ENCODE measurements around the gene CEP55.
"Not testable (repeated sequence)": the region's sequence is repeated elsewhere in the genome, so short reads cannot be mapped to it uniquely, and the experiment has no call there.

CEP55 gene

DNA sequence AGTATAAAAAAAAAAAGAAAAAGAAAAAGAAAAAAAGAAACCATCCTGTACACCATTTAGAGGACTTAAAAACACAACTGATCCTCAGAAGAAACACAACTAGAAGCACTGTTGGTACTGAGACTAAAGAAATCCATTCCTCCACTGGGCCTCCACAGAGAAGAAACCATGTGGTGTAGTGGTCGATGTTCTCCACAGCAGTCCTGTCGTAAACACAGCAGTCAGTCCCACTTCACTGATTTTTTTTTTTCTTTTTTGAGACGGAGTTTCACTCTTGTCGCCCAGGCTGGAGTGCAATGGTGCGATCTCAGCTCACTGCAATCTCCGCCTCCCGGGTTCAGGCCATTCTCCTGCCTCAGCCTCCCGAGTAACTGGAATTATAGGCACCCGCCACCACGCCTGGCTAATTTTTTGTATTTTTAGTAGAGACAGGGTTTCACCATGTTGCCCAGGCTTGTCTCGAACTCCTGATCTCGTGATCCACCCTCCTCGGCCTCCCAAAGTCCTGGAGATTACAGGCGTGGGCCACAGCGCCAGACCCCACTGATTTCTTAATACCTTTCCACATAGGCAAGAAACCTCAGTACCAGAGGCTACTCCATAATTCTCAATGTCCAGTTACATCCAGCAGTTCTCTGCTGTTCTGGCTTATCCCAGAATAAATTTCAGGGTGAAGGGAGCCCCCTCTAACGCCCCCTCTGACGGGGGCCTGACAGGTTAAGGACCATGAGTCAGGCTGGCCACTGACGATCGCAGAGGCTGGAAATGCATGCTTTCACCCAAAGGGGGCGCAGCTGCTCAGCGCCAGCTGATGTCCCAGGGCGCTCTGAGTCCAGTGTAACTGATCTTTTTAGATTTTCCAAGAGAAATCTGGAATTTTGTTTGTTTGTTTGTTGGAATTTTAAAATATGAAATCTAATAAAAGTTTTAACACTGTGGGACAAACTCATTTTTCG is 45.3 kb downstream of the CEP55 start:
- H3K9ac ChIP-seq (ENCODE audit: low read length in 5 of 5): peak overlapping the region in 1 of 5 donors; percentile 74
- peak overlapping the region; percentile 55 for H3K27ac ChIP-seq (ENCODE audit: low read depth, low read length)
- peak overlapping the region; percentile 51 to 79 (median 58) for H3K4me3 ChIP-seq (ENCODE audit: low read depth in 1 of 5, low read length in 5 of 5)
- no peaks in the 10 kb centered on the region for H3K36me3 ChIP-seq (ENCODE audit: control insufficient read depth in 5 of 5, insufficient read depth in 5 of 5, low read length in 5 of 5)
- H3K4me1 ChIP-seq (ENCODE audit: control insufficient read depth in 5 of 5, insufficient read depth in 5 of 5, low read length in 5 of 5): peaks cover 0 to 9% (median 7%) of the 10 kb centered on the region in 5 donors
- no peaks in the 10 kb centered on the region for H3K27me3 ChIP-seq (ENCODE audit: control insufficient read depth in 5 of 5, insufficient read depth in 4 of 5, low read length in 5 of 5)
- no peaks in the 10 kb centered on the region for H3K9me3 ChIP-seq (ENCODE audit: control insufficient read depth in 5 of 5, low read length in 5 of 5)

- Histone ChIP-seq H3K9me3 (ENCODE audit: control insufficient read depth in 5 of 5, low read length in 5 of 5) (no peaks in the 10 kb centered on the region), H3K27me3 (ENCODE audit: control insufficient read depth in 5 of 5, insufficient read depth in 4 of 5, low read length in 5 of 5) (no peaks in the 10 kb centered on the region), H3K9ac (ENCODE audit: low read length in 5 of 5) (peak overlapping the region in 1 of 5 donors; percentile 74), H3K36me3 (ENCODE audit: control insufficient read depth in 5 of 5, insufficient read depth in 5 of 5, low read length in 5 of 5) (no peaks in the 10 kb centered on the region), H3K4me1 (ENCODE audit: control insufficient read depth in 5 of 5, insufficient read depth in 5 of 5, low read length in 5 of 5) (peaks cover 0 to 9% (median 7%) of the 10 kb centered on the region in 5 donors), H3K4me3 (ENCODE audit: low read depth in 1 of 5, low read length in 5 of 5) (peak overlapping the region; percentile 51 to 79 (median 58)), H3K27ac (ENCODE audit: low read depth, low read length) (peak overlapping the region; percentile 55)
Observed at GRCh38 chr10:93542358-93542791, 46.0 kb downstream of the CEP55 start.

DNA sequence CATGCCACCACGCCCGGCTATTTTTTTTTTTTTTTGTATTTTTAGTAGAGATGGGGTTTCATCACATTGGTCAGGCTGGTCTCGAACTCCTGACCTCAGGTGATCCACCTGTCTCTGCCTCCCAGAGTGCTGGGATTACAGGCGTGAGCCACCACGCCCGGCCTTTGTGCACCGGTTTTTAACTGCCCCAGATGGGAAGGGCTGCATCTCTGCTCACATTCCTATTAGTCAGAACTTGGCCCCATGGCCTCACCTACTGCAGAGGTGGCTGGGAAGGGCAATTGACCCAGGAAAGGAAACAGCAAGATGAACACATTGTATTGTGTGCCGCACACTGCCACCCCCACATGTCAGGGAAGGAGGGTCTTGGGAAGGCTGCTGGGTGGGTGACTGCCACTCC is 50.6 kb downstream of the CEP55 start:
- not testable (repeated sequence) for H3K4me1 ChIP-seq (ENCODE audit: control insufficient read depth in 5 of 5, insufficient read depth in 5 of 5, low read length in 5 of 5); H3K27me3 ChIP-seq (ENCODE audit: control insufficient read depth in 5 of 5, insufficient read depth in 4 of 5, low read length in 5 of 5)

GRCh38 chr10:93547522-93547921 is 51.1 kb downstream of the CEP55 start:
- Histone ChIP-seq H3K36me3 (ENCODE audit: control insufficient read depth in 5 of 5, insufficient read depth in 5 of 5, low read length in 5 of 5) (no peaks in the 10 kb centered on the region), H3K4me3 (ENCODE audit: low read depth in 1 of 5, low read length in 5 of 5) (no peak overlapping the region), H3K9me3 (ENCODE audit: control insufficient read depth in 5 of 5, low read length in 5 of 5) (no peaks in the 10 kb centered on the region), H3K4me1 (ENCODE audit: control insufficient read depth in 5 of 5, insufficient read depth in 5 of 5, low read length in 5 of 5) (peaks cover 0 to 5% (median 5%) of the 10 kb centered on the region in 5 donors), H3K9ac (ENCODE audit: low read length in 5 of 5) (no peak overlapping the region), H3K27me3 (ENCODE audit: control insufficient read depth in 5 of 5, insufficient read depth in 4 of 5, low read length in 5 of 5) (no peaks in the 10 kb centered on the region), H3K27ac (ENCODE audit: low read depth, low read length) (no peak overlapping the region)

More for the DNA sequence above, 50.6 kb downstream of the CEP55 start:
- not testable (repeated sequence) for H3K9me3 ChIP-seq (ENCODE audit: control insufficient read depth in 5 of 5, low read length in 5 of 5); H3K4me3 ChIP-seq (ENCODE audit: low read depth in 1 of 5, low read length in 5 of 5); H3K9ac ChIP-seq (ENCODE audit: low read length in 5 of 5); H3K27ac ChIP-seq (ENCODE audit: low read depth, low read length); H3K36me3 ChIP-seq (ENCODE audit: control insufficient read depth in 5 of 5, insufficient read depth in 5 of 5, low read length in 5 of 5)

- H3K36me3 ChIP-seq (ENCODE audit: control insufficient read depth in 5 of 5, insufficient read depth in 5 of 5, low read length in 5 of 5): no peaks in the 10 kb centered on the region
Observed at GRCh38 chr10:93548376-93549071, 52.1 kb downstream of the CEP55 start.

DNA sequence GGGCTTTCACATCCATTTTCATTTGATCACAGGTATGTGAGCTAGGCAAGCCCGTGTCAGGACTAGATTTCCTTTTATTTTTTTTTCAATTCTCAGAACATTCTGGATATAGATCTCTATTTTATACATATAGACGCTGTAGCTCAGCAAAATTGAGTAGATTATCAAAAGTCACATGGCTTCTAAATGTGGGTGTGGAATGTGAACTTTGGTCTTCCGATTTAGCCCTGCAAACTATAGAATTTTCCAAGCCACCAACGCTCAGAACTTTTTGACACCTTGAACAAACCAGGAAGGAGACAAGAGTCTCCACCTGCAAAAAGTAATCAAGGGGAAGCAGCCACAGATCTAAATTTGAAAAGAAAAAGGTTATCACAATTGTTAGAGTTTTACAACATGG is 54.2 kb downstream of the CEP55 start:
- Histone ChIP-seq H3K36me3 (ENCODE audit: control insufficient read depth in 5 of 5, insufficient read depth in 5 of 5, low read length in 5 of 5) (no peaks in the 10 kb centered on the region), H3K27me3 (ENCODE audit: control insufficient read depth in 5 of 5, insufficient read depth in 4 of 5, low read length in 5 of 5) (no peaks in the 10 kb centered on the region), H3K4me3 (ENCODE audit: low read depth in 1 of 5, low read length in 5 of 5) (no peak overlapping the region), H3K4me1 (ENCODE audit: control insufficient read depth in 5 of 5, insufficient read depth in 5 of 5, low read length in 5 of 5) (peaks cover 9 to 25% (median 17%) of the 10 kb centered on the region in 5 donors), H3K9me3 (ENCODE audit: control insufficient read depth in 5 of 5, low read length in 5 of 5) (no peaks in the 10 kb centered on the region), H3K9ac (ENCODE audit: low read length in 5 of 5) (no peak overlapping the region), H3K27ac (ENCODE audit: low read depth, low read length) (no peak overlapping the region)

More at GRCh38 chr10:93548376-93549071, 52.1 kb downstream of the CEP55 start:
- Histone ChIP-seq H3K27ac (ENCODE audit: low read depth, low read length) (no peak overlapping the region), H3K4me1 (ENCODE audit: control insufficient read depth in 5 of 5, insufficient read depth in 5 of 5, low read length in 5 of 5) (peaks cover 0 to 7% (median 2%) of the 10 kb centered on the region in 5 donors), H3K27me3 (ENCODE audit: control insufficient read depth in 5 of 5, insufficient read depth in 4 of 5, low read length in 5 of 5) (no peaks in the 10 kb centered on the region), H3K9me3 (ENCODE audit: control insufficient read depth in 5 of 5, low read length in 5 of 5) (no peaks in the 10 kb centered on the region), H3K4me3 (ENCODE audit: low read depth in 1 of 5, low read length in 5 of 5) (no peak overlapping the region), H3K9ac (ENCODE audit: low read length in 5 of 5) (no peak overlapping the region)

DNA sequence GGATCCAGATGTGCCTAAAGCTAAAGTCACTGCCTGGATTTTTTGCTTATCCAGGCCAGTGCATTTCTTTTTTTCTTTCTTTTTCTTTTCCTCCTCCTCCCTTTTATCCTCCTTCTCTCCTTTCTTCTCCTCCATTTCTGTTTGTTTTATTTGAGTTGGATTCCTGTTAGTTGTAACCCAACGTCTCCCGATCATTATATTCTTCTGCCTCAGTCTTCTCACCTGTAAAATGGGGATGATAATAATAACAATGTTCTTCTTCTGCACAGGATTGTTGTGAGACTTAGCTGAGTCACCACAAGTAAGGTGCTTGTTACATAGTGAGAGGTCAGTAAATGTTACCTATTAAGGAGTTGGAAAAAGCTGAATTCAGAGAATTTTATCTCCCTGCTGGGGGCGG is 56.4 kb downstream of the CEP55 start:
- no peak overlapping the region for H3K9ac ChIP-seq (ENCODE audit: low read length in 5 of 5)
- no peaks in the 10 kb centered on the region for H3K36me3 ChIP-seq (ENCODE audit: control insufficient read depth in 5 of 5, insufficient read depth in 5 of 5, low read length in 5 of 5)
- no peaks in the 10 kb centered on the region for H3K9me3 ChIP-seq (ENCODE audit: control insufficient read depth in 5 of 5, low read length in 5 of 5)
- H3K4me1 ChIP-seq (ENCODE audit: control insufficient read depth in 5 of 5, insufficient read depth in 5 of 5, low read length in 5 of 5): peaks cover 9 to 28% (median 27%) of the 10 kb centered on the region in 5 donors
- H3K4me3 ChIP-seq (ENCODE audit: low read depth in 1 of 5, low read length in 5 of 5): no peak overlapping the region
- peak overlapping the region; percentile 42 for H3K27ac ChIP-seq (ENCODE audit: low read depth, low read length)
- H3K27me3 ChIP-seq (ENCODE audit: control insufficient read depth in 5 of 5, insufficient read depth in 4 of 5, low read length in 5 of 5): no peaks in the 10 kb centered on the region

GRCh38 chr10:93553482-93554315 is 57.3 kb downstream of the CEP55 start:
- no peaks in the 10 kb centered on the region for H3K36me3 ChIP-seq (ENCODE audit: control insufficient read depth in 5 of 5, insufficient read depth in 5 of 5, low read length in 5 of 5)
- H3K9ac ChIP-seq (ENCODE audit: low read length in 5 of 5): no peak overlapping the region
- peaks cover 9 to 35% (median 29%) of the 10 kb centered on the region in 5 donors for H3K4me1 ChIP-seq (ENCODE audit: control insufficient read depth in 5 of 5, insufficient read depth in 5 of 5, low read length in 5 of 5)
- H3K4me3 ChIP-seq (ENCODE audit: low read depth in 1 of 5, low read length in 5 of 5): no peak overlapping the region
- peak overlapping the region; percentile 75 for H3K27ac ChIP-seq (ENCODE audit: low read depth, low read length)
- no peaks in the 10 kb centered on the region for H3K9me3 ChIP-seq (ENCODE audit: control insufficient read depth in 5 of 5, low read length in 5 of 5)
- H3K27me3 ChIP-seq (ENCODE audit: control insufficient read depth in 5 of 5, insufficient read depth in 4 of 5, low read length in 5 of 5): no peaks in the 10 kb centered on the region

GRCh38 chr10:93554316-93554663 is 57.9 kb downstream of the CEP55 start:
- Histone ChIP-seq H3K9me3 (ENCODE audit: control insufficient read depth in 5 of 5, low read length in 5 of 5) (no peaks in the 10 kb centered on the region), H3K36me3 (ENCODE audit: control insufficient read depth in 5 of 5, insufficient read depth in 5 of 5, low read length in 5 of 5) (no peaks in the 10 kb centered on the region), H3K9ac (ENCODE audit: low read length in 5 of 5) (no peak overlapping the region), H3K4me1 (ENCODE audit: control insufficient read depth in 5 of 5, insufficient read depth in 5 of 5, low read length in 5 of 5) (peaks cover 9 to 35% (median 29%) of the 10 kb centered on the region in 5 donors), H3K27ac (ENCODE audit: low read depth, low read length) (peak overlapping the region; percentile 75), H3K4me3 (ENCODE audit: low read depth in 1 of 5, low read length in 5 of 5) (no peak overlapping the region), H3K27me3 (ENCODE audit: control insufficient read depth in 5 of 5, insufficient read depth in 4 of 5, low read length in 5 of 5) (no peaks in the 10 kb centered on the region)

Data from subcutaneous abdominal adipose tissue (tissue), 5 donors.